Measurements from ENCODE around the gene MLLT1. TPM values are rescaled to one million over a fixed set of nuclear protein-coding genes. Genes with fewer than 3 reads are reported as not detected.

Gene MLLT1
- total and polyA plus RNA-seq, 7 donors = 9.9 to 25.5 (median 16.3) TPM

GRCh38 chr19:6221878-6222746, 57.7 kb downstream of the MLLT1 start:
- Histone ChIP-seq H3K9me3 (no peaks in the 10 kb centered on the region), H3K4me1 (peaks cover 0 to 40% (median 31%) of the 10 kb centered on the region in 4 donors), H3K27ac (peak overlapping the region in 1 of 4 donors; percentile 3), H3K4me3 (no peak overlapping the region), H3K27me3 (no peaks in the 10 kb centered on the region), H3K36me3 (peaks cover 7 to 62% (median 12%) of the 10 kb centered on the region in 4 donors)
- DNase-seq = no peak
- WGBS, 2 donors = 90 to 93% methylated on average over 40 of the region's 40 CpGs
- intact Hi-C loops (cut with DNase I) = no loop called here
- no peak for TF ChIP-seq POLR2A (IDR thresholded peaks at IDR 0.05)
- no peak for TF ChIP-seq EP300 (IDR thresholded peaks at IDR 0.05)
- no peak for TF ChIP-seq POLR2AphosphoS5 (IDR thresholded peaks at IDR 0.05)
- no peak for TF ChIP-seq CTCF (IDR thresholded peaks at IDR 0.05)

- TF ChIP-seq POLR2AphosphoS5 (IDR thresholded peaks at IDR 0.05) (no peak), EP300 (IDR thresholded peaks at IDR 0.05) (no peak), CTCF (IDR thresholded peaks at IDR 0.05) (no peak), POLR2A (IDR thresholded peaks at IDR 0.05) (no peak)
- intact Hi-C loops (cut with DNase I) = no loop called here
- no peaks in the 10 kb centered on the region for H3K9me3 ChIP-seq
- H3K27me3 ChIP-seq = no peaks in the 10 kb centered on the region
- no peak overlapping the region for H3K27ac ChIP-seq
- H3K4me3 ChIP-seq = no peak overlapping the region
- H3K36me3 ChIP-seq = peaks cover 7 to 56% (median 12%) of the 10 kb centered on the region in 4 donors
- 87 to 93% methylated on average over 17 of the region's 17 CpGs for WGBS, 2 donors
- DNase-seq = no peak
- H3K4me1 ChIP-seq = peaks cover 0 to 47% (median 38%) of the 10 kb centered on the region in 4 donors
These were observed 58.4 kb downstream of the MLLT1 start for GRCh38 chr19:6221220-6221877.

- peak overlapping the region in 3 of 4 donors; percentile 6 to 33 (median 9) for H3K27ac ChIP-seq
- H3K4me1 ChIP-seq = peaks cover 0 to 50% (median 40%) of the 10 kb centered on the region in 4 donors
- 77 to 85% methylated on average over 28 of the region's 28 CpGs for WGBS, 2 donors
- intact Hi-C loops (cut with DNase I) = no loop called here
- H3K27me3 ChIP-seq = no peaks in the 10 kb centered on the region
- H3K4me3 ChIP-seq = no peak overlapping the region
- TF ChIP-seq POLR2AphosphoS5 (IDR thresholded peaks at IDR 0.05) = peak in 3 of 4 donors; percentile 10 to 32 (median 13)
- no peak for TF ChIP-seq POLR2A (IDR thresholded peaks at IDR 0.05)
- peaks cover 6 to 49% (median 9%) of the 10 kb centered on the region in 4 donors for H3K36me3 ChIP-seq
- H3K9me3 ChIP-seq = no peaks in the 10 kb centered on the region
- DNase-seq = peak; percentile 87
These were observed 59.2 kb downstream of the MLLT1 start for GRCh38 chr19:6220385-6221191.

- WGBS, 2 donors = 80 to 82% methylated on average over 24 of the region's 24 CpGs
- no peak for DNase-seq
- Histone ChIP-seq H3K36me3 (peaks cover 0 to 48% (median 8%) of the 10 kb centered on the region in 4 donors), H3K4me1 (peaks cover 0 to 50% (median 40%) of the 10 kb centered on the region in 4 donors), H3K9me3 (no peaks in the 10 kb centered on the region), H3K27me3 (no peaks in the 10 kb centered on the region), H3K27ac (peak overlapping the region in 3 of 4 donors; percentile 6 to 64 (median 9)), H3K4me3 (no peak overlapping the region)
- TF ChIP-seq CTCF (IDR thresholded peaks at IDR 0.05) (no peak), POLR2AphosphoS5 (IDR thresholded peaks at IDR 0.05) (no peak), POLR2A (IDR thresholded peaks at IDR 0.05) (no peak), EP300 (IDR thresholded peaks at IDR 0.05) (no peak)
- intact Hi-C loops (cut with DNase I) = loop anchor here (2.0 to 5.0 kb wide), 2 partner anchors 53 to 81 kb away; no protein-coding TSS in a partner anchor
These were observed 60.0 kb downstream of the MLLT1 start for GRCh38 chr19:6219586-6220290.
